HEK293 (cell line): Measurements from ENCODE around the gene TSC22D1.

Source experiments
- CTCF ChIP-seq: fragments of 450-650 bp; formaldehyde crosslinking; IDR thresholded peaks from 2 replicates; pipeline ENCODE4 v1.5.1; 2016; ENCODE audit warnings: missing biosample characterization, missing genetic modification characterization
- KLF9 ChIP-seq: fragments of 450-650 bp; formaldehyde crosslinking; IDR thresholded peaks from 2 replicates; pipeline ENCODE4 v1.5.1; 2016; ENCODE audit warnings: missing biosample characterization, missing genetic modification characterization, low read depth
- ZFP3 ChIP-seq: fragments of 450-650 bp; formaldehyde crosslinking; IDR thresholded peaks from 2 replicates; pipeline ENCODE4 v1.5.1; 2016; ENCODE audit warnings: low read depth, missing biosample characterization, missing genetic modification characterization
- ZNF16 ChIP-seq: fragments of 450-650 bp; formaldehyde crosslinking; IDR thresholded peaks from 2 replicates; pipeline ENCODE4 v1.5.1; 2016; ENCODE audit warnings: low read depth, missing biosample characterization, missing genetic modification characterization
- ZNF18 ChIP-seq: fragments of 450-650 bp; formaldehyde crosslinking; IDR thresholded peaks from 2 replicates; pipeline ENCODE4 v1.5.1; 2016; ENCODE audit warnings: missing biosample characterization, missing genetic modification characterization
- ZNF335 ChIP-seq: fragments of 450-650 bp; formaldehyde crosslinking; conservative IDR thresholded peaks from 2 replicates; pipeline ENCODE4 v1.5.1; 2016; ENCODE audit warnings: missing biosample characterization, missing genetic modification characterization
- ZNF529 ChIP-seq: fragments of 450-650 bp; formaldehyde crosslinking; IDR thresholded peaks from 2 replicates; pipeline ENCODE4 v1.5.1; 2017; ENCODE audit warnings: missing genetic modification characterization, missing biosample characterization; ENCODE audit not compliant: insufficient replicate concordance
- ZNF677 ChIP-seq: fragments of 450-650 bp; IDR thresholded peaks from 2 replicates; pipeline ENCODE4 v1.5.0; 2018; ENCODE audit warnings: missing biosample characterization, mild to moderate bottlenecking, missing genetic modification characterization, moderate library complexity
- ZNF704 ChIP-seq: fragments of 450-650 bp; formaldehyde crosslinking; IDR thresholded peaks from 2 replicates; pipeline ENCODE4 v1.5.1; 2016; ENCODE audit warnings: missing biosample characterization, missing genetic modification characterization

GRCh38 chr13:44435919-44436510, 140.1 kb downstream of the TSC22D1 start:
- no peak for TF ChIP-seq KLF9 (tag by site-specific recombination)
- no peak for TF ChIP-seq CTCF (tag by site-specific recombination)
- no peak for TF ChIP-seq ZNF16
- TF ChIP-seq ZNF335: no peak
- no peak for TF ChIP-seq ZNF529 (tag by site-specific recombination)
- no peak for TF ChIP-seq ZFP3 (tag by site-specific recombination)
- no peak for TF ChIP-seq ZNF18 (tag by site-specific recombination)
- TF ChIP-seq ZNF704 (tag by site-specific recombination): no peak
- no peak for TF ChIP-seq ZNF677 (tag by site-specific recombination)
